Activated B cell treated with CpG ODN at 0.5 μM for 24 hours (primary cell): ENCODE data around the gene MARK4. TPM values are rescaled to one million over a fixed set of nuclear protein-coding genes. Genes with fewer than 3 reads are reported as not detected.
"Not testable (repeated sequence)": the region's sequence is repeated elsewhere in the genome, so short reads cannot be mapped to it uniquely, and the experiment has no call there.

Experiments used
- ATAC-seq: fragments of 200-7000 bp; cut with Tn5 transposase; one replicate; pipeline ENCODE4 v1.10.0; 2021; ENCODE audit warnings: low read depth, mild to moderate bottlenecking, moderate library complexity
- CTCF ChIA-PET: fragments of 350-600 bp; sonication (Branson Sonifier 250); formaldehyde crosslinking; loops from one replicate; lab custom pipeline; 2021; ENCODE audit warnings: antibody characterized with exemption; lab: Charles Lee
- POLR2A ChIA-PET: fragments of 350-600 bp; sonication (Branson Sonifier 250); formaldehyde crosslinking; loops from one replicate; lab custom pipeline; 2021; ENCODE audit warnings: antibody characterized with exemption; lab: Charles Lee
- DNase-seq: peaks from one replicate; pipeline ENCODE4 v3.0.0; 2022
- H3K27ac Mint-ChIP-seq: one replicate; pipeline ENCODE4 v1.8.0; 2020; ENCODE audit warnings: mixed read lengths
- H3K27me3 Mint-ChIP-seq: one replicate; pipeline ENCODE4 v1.8.0; 2021; ENCODE audit warnings: mixed read lengths
- H3K36me3 Mint-ChIP-seq: one replicate; pipeline ENCODE4 v1.8.0; 2021; ENCODE audit warnings: low read depth, mixed read lengths
- H3K4me1 Mint-ChIP-seq: one replicate; pipeline ENCODE4 v1.8.0; 2021; ENCODE audit warnings: mixed read lengths
- H3K4me3 Mint-ChIP-seq: one replicate; pipeline ENCODE4 v1.8.0; 2020; ENCODE audit warnings: mild to moderate bottlenecking, mixed read lengths
- H3K9me3 Mint-ChIP-seq: one replicate; pipeline ENCODE4 v1.8.0; 2020; ENCODE audit warnings: mixed read lengths
- intact Hi-C: fragments of 100-400 bp; cut with micrococcal nuclease; formaldehyde crosslinking; loops from one replicate; pipeline ENCODE4 v1.15.1; 2024
- total RNA-seq: library from RNA; stranded (reverse); gene quantifications from 2 replicates; pipeline ENCODE4 v1.2.3, GENCODE V29; 2022
- TF ChIP-seq, protein P1 (sequence below): fragments of 200-600 bp; IDR thresholded peaks from one replicate; pipeline ENCODE4 v1.8.0; 2022; ENCODE audit warnings: antibody characterized with exemption, mild to moderate bottlenecking

Gene MARK4
- total RNA-seq, 1 donor from 2014 or later, result 26.0 TPM

DNA sequence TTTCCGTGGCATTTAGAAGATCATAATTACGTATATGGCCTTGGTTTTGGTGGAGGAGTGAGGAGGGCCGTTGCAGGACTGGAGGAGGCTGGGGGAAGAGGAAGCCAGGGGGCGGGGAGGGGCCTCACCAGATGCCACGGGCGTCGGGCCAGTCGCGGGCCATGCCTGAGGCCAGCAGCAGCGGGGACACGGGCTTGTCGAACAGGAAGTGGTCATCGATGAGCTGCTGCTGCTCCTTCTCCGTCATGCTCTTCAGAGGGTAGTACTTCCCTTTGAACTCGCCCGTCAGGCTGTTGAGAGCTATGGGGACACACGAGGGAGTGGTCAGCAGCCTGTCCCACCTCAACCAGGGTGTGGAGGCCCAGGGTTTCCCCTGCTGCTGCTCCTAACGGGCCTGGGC lies 60.5 kb downstream of the MARK4 start:
- POLR2A ChIA-PET, result no interaction called here
- intact Hi-C loops, result no loop called here
- TF ChIP-seq, protein P1, sequence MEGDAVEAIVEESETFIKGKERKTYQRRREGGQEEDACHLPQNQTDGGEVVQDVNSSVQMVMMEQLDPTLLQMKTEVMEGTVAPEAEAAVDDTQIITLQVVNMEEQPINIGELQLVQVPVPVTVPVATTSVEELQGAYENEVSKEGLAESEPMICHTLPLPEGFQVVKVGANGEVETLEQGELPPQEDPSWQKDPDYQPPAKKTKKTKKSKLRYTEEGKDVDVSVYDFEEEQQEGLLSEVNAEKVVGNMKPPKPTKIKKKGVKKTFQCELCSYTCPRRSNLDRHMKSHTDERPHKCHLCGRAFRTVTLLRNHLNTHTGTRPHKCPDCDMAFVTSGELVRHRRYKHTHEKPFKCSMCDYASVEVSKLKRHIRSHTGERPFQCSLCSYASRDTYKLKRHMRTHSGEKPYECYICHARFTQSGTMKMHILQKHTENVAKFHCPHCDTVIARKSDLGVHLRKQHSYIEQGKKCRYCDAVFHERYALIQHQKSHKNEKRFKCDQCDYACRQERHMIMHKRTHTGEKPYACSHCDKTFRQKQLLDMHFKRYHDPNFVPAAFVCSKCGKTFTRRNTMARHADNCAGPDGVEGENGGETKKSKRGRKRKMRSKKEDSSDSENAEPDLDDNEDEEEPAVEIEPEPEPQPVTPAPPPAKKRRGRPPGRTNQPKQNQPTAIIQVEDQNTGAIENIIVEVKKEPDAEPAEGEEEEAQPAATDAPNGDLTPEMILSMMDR, result no peak
- H3K27ac Mint-ChIP-seq, result no peak overlapping the region
- H3K9me3 Mint-ChIP-seq, result no peaks in the 10 kb centered on the region
- CTCF ChIA-PET, result no interaction called here
- no peaks in the 10 kb centered on the region for H3K4me1 Mint-ChIP-seq
- ATAC-seq (no peak), DNase-seq (no peak)
- peaks cover 18% of the 10 kb centered on the region for H3K27me3 Mint-ChIP-seq
- no peaks in the 10 kb centered on the region for H3K36me3 Mint-ChIP-seq
- no peak overlapping the region for H3K4me3 Mint-ChIP-seq

DNA sequence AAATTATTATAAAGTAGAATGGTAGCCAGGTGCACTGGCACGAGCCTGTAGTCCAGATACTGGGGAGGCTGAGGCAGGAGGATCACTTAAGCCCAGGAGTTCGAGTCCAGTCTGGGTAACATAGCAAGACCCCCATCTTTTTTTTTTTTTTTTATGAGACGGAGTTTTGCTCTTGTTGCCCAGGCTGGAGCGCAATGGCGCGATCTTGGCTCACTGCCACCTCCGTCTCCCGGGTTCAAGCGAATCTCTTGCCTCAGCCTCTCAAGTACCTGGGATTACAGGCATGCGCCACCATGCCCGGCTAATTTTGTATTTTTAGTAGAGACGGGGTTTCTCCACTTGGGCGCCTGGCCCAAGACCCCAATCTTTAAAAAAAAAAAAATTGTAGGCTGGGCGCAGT lies 61.2 kb downstream of the MARK4 start:
- H3K36me3 Mint-ChIP-seq, H3K4me3 Mint-ChIP-seq, ATAC-seq, H3K4me1 Mint-ChIP-seq, DNase-seq, H3K27ac Mint-ChIP-seq, intact Hi-C loops, CTCF ChIA-PET, H3K9me3 Mint-ChIP-seq: not testable (repeated sequence)
- POLR2A ChIA-PET, result interaction anchor here (0.6 kb wide), 1 partner anchor 388 kb away, joined by 3 read pairs; no protein-coding TSS in a partner anchor
- H3K27me3 Mint-ChIP-seq, result peaks cover 18% of the 10 kb centered on the region

DNA sequence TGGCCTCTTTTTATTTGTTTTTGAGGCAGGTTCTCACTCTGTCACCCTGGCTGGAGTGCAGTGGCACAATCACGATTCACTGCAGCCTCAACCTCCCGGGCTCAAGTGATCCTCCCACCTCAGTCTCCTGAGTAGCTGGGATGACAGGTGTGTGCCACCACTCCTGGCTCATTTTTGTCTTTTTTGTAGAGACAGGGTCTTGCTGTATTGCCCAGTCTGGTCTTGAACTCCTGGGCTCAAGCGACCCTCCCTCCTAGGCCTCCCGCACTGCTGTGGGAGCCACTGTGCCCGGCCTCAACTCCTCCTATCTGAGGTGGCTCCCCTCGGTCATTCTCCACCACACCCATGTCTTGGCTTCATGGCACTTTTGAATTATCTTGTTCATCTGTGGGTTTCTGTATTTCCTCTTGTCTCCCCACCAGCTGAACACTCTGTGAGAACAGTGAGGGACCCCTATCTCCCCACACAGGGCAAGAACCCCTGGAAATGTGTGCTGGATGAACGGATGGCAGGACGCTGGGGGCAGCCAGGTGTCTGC lies 63.7 kb downstream of the MARK4 start:
- CTCF ChIA-PET, result no interaction called here
- peaks cover 27% of the 10 kb centered on the region for H3K27me3 Mint-ChIP-seq

DNA sequence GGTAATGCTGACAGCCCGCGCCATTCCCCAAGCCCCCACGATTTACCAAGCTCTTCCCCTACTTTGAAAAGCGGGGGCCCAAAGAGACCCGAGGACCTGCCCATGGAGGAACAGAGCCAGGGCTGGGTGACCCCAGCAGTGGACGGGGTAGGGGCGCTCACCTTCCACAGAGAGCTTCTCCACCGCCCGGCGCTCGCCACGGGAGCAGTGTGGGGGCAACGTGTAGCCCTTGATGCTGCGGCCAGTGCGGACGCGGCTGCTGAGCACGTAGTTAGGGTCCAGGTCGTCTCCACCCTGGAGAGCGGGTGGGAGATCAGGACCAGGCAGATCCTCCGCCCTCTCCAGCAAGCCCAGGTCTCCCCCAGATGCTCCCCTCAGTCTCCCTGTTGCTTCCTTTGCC lies 64.2 kb downstream of the MARK4 start:
- Mint-ChIP-seq H3K4me3 (no peak overlapping the region), H3K27ac (no peak overlapping the region), H3K9me3 (no peaks in the 10 kb centered on the region), H3K36me3 (no peaks in the 10 kb centered on the region), H3K27me3 (peaks cover 27% of the 10 kb centered on the region), H3K4me1 (no peaks in the 10 kb centered on the region)
- no peak for ATAC-seq
- CTCF ChIA-PET, result no interaction called here
- TF ChIP-seq, protein P1, result no peak
- POLR2A ChIA-PET, result no interaction called here
- intact Hi-C loops, result no loop called here
- no peak for DNase-seq

More for the DNA sequence above, 63.7 kb downstream of the MARK4 start:
- intact Hi-C loops, result no loop called here
- POLR2A ChIA-PET, result no interaction called here
- Mint-ChIP-seq H3K9me3 (no peaks in the 10 kb centered on the region), H3K4me1 (no peaks in the 10 kb centered on the region), H3K4me3 (no peak overlapping the region), H3K36me3 (no peaks in the 10 kb centered on the region), H3K27ac (no peak overlapping the region)
- TF ChIP-seq, protein P1, result no peak
- DNase-seq (no peak), ATAC-seq (no peak)

DNA sequence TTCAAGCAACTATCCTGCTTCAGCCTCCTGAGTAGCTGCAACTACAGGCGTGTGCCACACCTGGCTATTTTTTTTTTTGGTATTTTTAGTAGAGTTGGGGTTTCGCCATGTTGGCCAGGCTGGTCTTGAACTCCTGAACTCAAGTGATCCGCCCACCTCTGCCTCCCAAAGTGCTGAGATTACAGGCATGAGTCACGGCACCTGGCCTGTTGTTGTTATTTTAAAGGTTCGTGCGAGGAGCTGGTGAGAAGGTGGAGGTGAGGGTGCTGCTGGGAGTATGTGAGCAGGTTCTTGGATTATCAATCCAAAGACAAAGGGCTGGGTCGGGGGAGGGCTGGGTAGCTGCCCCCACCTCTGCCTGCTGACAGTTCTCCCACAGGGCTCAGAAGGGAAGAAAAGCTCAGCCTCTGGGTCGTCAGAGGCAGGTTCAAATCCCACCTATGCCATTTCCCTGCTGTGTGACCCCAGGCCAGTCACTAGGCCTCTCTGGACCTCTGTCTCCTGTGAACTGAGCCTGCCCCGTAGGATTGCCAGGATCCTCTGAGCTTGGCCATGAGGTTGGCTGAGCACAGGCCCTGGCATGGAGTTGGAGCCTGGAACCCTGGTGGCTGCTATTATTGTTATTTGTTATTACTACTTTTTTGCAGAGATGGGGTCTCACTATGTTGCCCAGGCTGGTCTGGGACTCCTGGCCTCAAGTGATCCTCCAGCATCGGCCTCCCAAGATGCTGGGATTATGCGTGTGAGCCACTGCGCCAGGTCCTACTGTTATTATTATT lies 70.1 kb downstream of the MARK4 start:
- no peak overlapping the region for H3K27ac Mint-ChIP-seq

More for the DNA sequence above, 70.1 kb downstream of the MARK4 start:
- no peaks in the 10 kb centered on the region for H3K9me3 Mint-ChIP-seq
- CTCF ChIA-PET, result no interaction called here
- H3K4me1 Mint-ChIP-seq, result no peaks in the 10 kb centered on the region
- intact Hi-C loops, result no loop called here
- H3K36me3 Mint-ChIP-seq, result no peaks in the 10 kb centered on the region
- no peak for DNase-seq
- no peak for ATAC-seq
- peaks cover 32% of the 10 kb centered on the region for H3K27me3 Mint-ChIP-seq
- POLR2A ChIA-PET, result no interaction called here
- H3K4me3 Mint-ChIP-seq, result no peak overlapping the region
- TF ChIP-seq, protein P1, result no peak
